Cardiac fibroblast (primary cell): ENCODE results near the gene TLE4.

ENCODE experiments used
- DNase-seq, 2 donors: peaks; one replicate each; pipeline versions ENCODE4 v3.0.0 to v3.0.0-alpha.2; 2010; ENCODE audit warnings: low read depth in 2 of 2
- H3K4me3 ChIP-seq, 2 donors: replicated peaks in 1 of 2; 1 replicate in 1 of 2; 2 replicates in 1 of 2; pipeline ENCODE4 v1.5.1; 2011; ENCODE audit warnings: low read depth in 2 of 2, low read length in 2 of 2, mild to moderate bottlenecking in 2 of 2, moderate library complexity in 1 of 2
- CTCF ChIP-seq: IDR thresholded peaks from one replicate; pipeline ENCODE4 v1.5.1; 2011; ENCODE audit warnings: low read depth, mild to moderate bottlenecking, low read length, inconsistent platforms

The TLE4 gene

GRCh38 chr9:79610791-79611614 lies 39.2 kb downstream of the TLE4 start:
- no peak overlapping the region for H3K4me3 ChIP-seq
- DNase-seq: peak; percentile 28 to 89
- no peak for TF ChIP-seq CTCF

- DNase-seq: no peak
- H3K4me3 ChIP-seq: no peak overlapping the region
- TF ChIP-seq CTCF: no peak
Measured at GRCh38 chr9:79613145-79613544, 41.4 kb downstream of the TLE4 start.

- no peak for TF ChIP-seq CTCF
- no peak overlapping the region for H3K4me3 ChIP-seq
- DNase-seq: no peak
Measured at GRCh38 chr9:79615038-79615437, 43.3 kb downstream of the TLE4 start.

- DNase-seq: peak in 1 of 2 donors; percentile 21
- TF ChIP-seq CTCF: no peak
- H3K4me3 ChIP-seq: no peak overlapping the region
Measured at GRCh38 chr9:79616013-79616412, 44.2 kb downstream of the TLE4 start.

- no peak overlapping the region for H3K4me3 ChIP-seq
- DNase-seq: no peak
- TF ChIP-seq CTCF: no peak
Measured at GRCh38 chr9:79616971-79617370, 45.2 kb downstream of the TLE4 start.

- DNase-seq: peak; percentile 75 to 84
- no peak overlapping the region for H3K4me3 ChIP-seq
- TF ChIP-seq CTCF: no peak
Measured at GRCh38 chr9:79617395-79617794, 45.6 kb downstream of the TLE4 start.
